AG20443 (cell line): Measurements from ENCODE around the gene DIS3.
"Not testable (repeated sequence)": the region's sequence is repeated elsewhere in the genome, so short reads cannot be mapped to it uniquely, and the experiment has no call there.

Experiments used
- DNase-seq: peaks from one replicate; pipeline ENCODE4 v3.0.0; 2012; ENCODE audit warnings: low spot score, mixed read lengths

The DIS3 gene

GRCh38 chr13:72781451-72782439 lies at the start of gene DIS3, which contains the start of gene PIBF1:
Gene DIS3 (minus strand): TSS chr13:72781900. CDS start chr13:72781832, 68 bp downstream.
Gene PIBF1 (plus strand): TSS chr13:72782133. CDS start chr13:72783470, 1,337 bp downstream.
- peak; percentile 98 for DNase-seq

- no peak for DNase-seq
Observed at GRCh38 chr13:72823724-72824123, 42.0 kb upstream of the DIS3 start.

DNA sequence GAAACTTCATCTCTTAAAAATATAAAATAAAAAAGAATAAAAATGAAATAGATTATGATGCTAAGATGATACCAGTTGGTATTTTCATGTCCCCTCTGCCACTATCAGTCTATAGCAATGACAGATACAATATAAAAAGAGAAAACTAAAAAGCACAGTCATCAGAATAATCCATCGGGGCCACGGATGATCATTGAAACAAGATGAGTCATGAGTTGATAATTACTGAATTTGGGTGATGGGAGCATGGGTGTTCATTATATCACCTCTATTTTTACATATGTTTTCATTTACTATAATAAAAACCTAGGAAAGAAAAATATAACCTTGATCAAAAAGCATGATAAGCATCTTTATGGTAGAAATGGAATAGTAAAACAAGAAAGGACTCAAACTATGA lies 41.4 kb upstream of the DIS3 start:
- no peak for DNase-seq

DNA sequence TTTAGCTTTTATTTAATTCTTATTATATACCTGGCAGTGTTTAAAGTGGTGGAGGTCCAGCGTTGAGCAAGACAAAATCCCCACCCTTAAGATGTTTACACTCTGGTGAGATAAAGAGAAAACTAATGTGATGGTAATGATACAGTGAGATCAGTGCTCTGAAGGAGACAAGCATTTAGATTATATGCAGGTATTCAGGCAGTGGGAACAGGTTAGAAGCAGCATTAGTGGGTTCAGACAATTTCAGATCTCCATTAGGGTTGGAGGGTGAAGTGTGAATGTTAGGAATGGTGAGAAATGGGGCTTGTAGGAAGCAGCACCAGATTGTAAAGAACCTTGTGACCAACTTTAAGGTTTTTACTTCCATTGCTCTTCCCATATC lies 39.2 kb upstream of the DIS3 start:
- no peak for DNase-seq

GRCh38 chr13:72820156-72820897 lies 38.6 kb upstream of the DIS3 start:
- DNase-seq: peak; percentile 52

DNA sequence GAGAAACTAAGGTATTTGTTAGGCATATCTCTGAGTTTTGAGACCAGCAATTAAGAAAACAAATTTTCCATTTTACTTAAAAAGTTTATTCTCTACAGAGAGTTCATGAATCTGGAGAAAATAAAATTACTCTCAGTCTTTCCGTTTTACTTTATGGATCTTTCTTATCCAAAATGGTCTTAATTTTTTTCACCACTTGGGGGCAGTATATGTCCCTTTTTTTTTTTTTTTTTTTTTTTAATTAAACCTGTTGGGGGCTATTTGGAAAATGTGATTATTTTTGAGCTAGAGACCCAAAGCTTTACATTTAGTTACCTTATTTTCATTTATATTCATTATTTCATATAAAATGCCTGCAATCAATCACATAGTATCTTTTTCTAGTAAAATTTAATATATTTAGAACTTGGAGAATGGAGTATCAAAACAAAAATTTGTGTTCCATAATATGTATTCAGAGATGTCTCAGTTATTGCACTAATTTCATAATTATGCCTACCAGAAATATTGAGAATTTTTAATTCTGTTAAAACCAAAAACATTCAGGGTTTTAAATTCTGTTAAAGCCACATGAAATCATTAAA lies 27.3 kb upstream of the DIS3 start:
- DNase-seq: peak; percentile 8

DNA sequence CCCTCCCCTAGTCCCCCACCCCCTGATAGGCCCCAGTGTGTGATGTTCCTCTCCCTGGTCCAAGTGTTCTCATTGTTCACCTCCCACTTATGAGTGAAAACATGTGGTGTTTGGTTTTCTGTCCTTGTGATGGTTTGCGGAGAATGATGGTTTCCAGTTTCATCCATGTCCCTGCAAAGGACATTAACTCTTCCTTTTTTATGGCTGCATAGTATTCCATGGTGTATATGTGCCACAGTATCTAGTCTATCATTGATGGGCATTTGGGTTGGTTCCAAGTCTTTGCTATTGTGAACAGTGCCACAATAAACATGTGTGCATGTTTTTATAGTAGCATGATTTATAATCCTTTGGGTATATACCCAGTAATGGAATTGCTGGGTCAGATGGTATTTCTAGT lies 24.8 kb upstream of the DIS3 start:
- DNase-seq: not testable (repeated sequence)

DNA sequence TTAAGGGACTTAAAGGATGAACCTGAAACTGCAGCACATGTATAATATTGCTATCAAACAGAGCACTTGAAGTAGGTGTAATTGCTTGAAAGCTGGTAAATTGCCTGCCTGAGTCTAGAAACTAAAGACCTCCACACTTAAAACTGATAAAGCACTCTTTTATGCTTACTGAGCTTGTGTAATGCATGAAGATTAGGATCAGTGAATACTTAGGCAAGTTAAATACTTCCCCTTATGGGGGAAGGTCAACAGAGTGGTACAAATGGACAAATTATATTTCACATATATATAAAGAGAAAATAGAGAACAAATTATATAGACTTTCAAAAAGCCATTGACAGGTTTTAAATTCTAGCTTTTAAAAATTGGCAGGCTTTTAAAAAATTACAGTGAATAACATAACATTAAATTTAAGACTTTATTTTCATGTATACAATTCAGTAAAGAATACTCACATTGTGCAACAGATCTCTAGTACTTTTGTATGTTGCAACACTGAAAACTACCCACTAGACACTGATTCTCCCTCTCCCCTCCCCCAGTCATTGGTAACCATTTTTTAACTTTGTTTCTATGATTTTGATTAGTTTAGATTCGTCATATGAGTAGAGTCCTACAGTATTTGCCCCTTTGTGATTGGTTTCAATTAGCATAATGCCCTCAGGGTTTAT lies 24.1 kb upstream of the DIS3 start:
- DNase-seq: no peak

- DNase-seq: no peak
Observed at GRCh38 chr13:72804301-72804700, 22.6 kb upstream of the DIS3 start.

- no peak for DNase-seq
Observed at GRCh38 chr13:72798817-72799216, 17.1 kb upstream of the DIS3 start.

DNA sequence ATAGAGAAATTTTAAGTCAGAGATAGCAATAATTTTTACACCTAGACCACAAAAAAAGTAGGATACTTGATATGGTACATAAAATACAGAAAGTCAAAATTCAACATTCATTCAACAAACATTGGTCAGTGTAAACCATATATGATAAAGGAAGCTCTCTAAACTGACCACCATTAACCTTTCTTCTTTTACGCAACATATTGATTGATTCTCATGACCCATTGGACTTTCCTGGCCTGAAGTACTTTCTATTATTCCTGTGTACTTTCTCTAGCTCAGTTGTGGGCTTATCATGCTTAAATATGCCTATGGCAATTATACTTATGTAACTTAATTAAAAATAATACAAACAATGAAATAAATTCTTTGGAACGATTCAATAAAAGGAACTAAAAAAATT lies 10.9 kb upstream of the DIS3 start:
- no peak for DNase-seq

DNA sequence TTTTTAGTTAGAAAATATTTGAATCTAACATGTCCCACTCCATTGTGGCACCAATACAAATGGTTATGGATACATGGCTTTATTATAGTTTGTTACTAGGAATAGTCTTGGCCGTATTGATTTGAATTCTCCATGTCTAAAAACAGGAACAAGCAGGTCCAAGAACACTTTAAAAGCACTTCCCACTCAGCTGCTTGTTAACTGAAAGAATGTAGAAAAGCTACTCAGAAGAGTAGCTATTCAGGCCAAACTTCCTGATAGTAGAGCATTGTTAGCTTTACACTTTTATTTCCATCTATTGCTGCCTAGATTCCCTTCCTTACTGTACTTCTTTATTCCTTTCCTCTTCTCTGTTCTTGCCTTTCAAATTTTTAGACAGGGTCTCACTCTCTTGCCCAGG lies 7.1 kb upstream of the DIS3 start:
- no peak for DNase-seq

DNA sequence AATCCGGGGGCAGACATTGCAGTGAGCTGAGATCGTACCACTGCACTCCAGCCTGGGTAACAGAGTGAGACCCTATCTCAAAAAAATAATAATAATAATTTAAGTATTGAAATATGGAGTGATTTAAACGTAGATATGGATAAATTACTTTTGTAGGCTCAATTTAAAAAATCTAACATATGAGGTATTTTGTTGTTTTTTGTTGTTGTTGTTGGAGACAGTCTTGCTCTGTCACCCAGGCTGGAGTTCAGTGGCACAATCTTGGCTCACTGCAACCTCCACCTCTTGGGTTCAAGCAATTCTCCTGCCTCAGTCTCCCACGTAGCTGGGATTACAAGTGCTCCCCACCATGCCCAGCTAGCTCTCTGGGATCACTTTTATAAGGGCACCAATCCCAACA lies 3.0 kb upstream of the DIS3 start:
- DNase-seq: not testable (repeated sequence)

DNA sequence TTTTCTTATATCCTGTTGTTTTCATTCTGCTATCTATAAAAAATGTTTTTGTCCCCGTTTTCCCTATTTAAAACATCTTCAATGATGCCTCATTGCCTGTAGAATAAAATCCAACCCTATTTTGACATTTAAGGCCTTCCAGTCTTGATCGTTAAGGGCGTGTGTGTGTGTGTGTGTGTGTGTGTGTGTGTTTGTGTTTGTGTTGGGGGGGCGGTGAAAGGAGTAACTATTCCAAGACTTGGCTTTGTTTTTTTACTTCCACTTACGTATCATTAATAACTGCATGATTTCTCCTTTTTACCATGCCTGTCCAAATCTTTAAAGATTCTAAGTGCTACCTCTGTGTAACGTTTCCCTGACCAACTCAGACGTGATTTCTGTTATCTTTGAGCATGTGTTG lies 1.0 kb upstream of the DIS3 start:
- peak; percentile 5 for DNase-seq

DNA sequence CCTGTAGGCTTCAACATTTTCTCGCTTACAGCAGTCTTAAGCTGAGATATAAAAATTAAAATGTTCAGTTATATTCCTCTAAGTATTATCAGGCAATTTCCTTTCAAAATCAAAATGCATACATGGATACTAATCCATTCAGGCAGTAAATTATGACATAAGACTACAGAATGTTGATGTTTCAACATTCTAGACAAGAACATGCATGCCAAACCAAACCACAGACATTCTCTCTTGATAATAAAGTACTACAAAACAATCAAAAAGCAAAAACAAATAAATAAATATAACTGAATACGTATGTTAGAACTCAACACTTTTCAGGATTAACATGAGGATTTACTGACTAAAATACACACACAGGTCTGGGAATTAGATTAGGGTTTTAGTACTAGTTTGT lies 7.7 kb downstream of the DIS3 start:
- no peak for DNase-seq

- DNase-seq: peak; percentile 16
Observed at GRCh38 chr13:72763411-72763810, 18.3 kb downstream of the DIS3 start.

GRCh38 chr13:72760189-72760588 lies 21.5 kb downstream of the DIS3 start:
- DNase-seq: no peak

DNA sequence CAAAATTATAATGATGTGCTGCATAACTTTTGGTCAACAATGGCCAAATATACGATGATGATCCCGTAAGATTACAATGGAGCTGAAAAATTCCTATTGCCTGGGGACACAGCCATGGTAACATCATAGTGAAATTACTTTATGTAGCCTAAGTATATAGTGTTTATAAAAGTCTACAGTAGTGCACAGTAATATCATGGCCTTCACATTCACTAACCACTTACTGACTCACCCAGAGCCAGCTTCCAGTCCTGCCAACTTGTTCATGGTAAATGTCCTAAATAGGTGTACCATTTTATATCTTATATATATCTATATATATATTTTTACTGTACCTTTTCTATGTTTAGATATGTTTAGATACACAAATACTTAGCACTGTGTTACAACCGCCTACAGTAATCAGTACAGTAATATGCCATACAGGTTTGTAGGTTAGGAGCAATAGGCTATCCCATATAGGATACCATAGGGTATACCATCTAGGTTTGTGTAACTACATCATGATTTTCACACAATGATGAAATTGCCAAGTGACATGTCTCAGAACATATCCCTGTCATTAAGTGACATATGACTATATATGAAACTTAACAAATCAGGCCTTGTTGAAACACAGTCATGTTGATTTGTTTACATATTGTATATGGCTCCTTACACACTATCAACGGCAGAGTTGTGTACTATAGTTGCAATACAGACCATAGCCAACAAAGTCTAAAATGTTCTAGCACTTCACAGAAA lies 23.7 kb downstream of the DIS3 start:
- no peak for DNase-seq

DNA sequence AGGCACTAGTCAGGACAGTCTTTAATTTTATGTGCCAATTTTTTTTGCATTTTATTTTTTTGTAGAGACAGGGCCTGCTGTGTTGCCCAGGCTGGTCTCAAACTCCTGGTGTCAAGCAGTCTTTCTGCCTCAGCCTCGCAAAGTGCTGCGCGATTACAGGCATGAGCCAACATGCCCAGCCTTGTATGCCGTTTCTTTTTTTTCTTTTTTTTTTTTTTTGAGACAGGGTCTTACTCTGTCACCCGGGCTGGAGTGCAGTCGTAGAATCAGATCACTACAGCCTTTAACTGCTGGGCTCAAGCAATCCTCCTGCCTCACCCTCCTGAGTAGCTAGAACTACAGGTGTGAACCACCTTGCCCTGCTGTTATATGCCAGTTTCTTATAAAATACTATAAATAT lies 27.6 kb downstream of the DIS3 start:
- DNase-seq: no peak

- no peak for DNase-seq
Observed at GRCh38 chr13:72751220-72751619, 30.5 kb downstream of the DIS3 start.

DNA sequence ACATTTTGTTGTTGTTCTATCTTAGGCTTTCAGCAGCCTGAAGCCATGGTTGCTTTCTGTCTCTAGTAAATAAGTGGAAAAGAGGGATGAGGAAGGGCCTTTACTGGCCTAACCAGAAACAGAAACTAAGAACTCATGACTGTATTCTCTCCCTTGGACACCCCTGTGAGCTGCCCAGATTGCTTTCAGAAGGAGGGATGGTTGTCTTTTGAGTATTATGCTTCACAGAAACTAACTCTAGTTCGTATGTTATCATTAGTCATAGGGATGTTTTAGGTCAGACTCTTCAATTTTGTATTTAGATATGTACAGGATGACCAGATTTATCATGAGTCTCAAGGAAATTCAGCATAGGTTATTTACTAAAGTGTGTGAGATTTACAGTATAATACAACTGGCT lies 36.4 kb downstream of the DIS3 start:
- DNase-seq: no peak
